DND-41 (cell line): ENCODE measurements around the gene KIRREL2.

Experiments used
- ATAC-seq: fragments of 200-7000 bp; cut with Tn5 transposase; 3 replicates; pipeline ENCODE4 v1.9.1; 2021; ENCODE audit warnings: low read depth; ENCODE audit not compliant: insufficient read depth
- DNase-seq: peaks from one replicate; pipeline ENCODE4 v3.0.0-alpha.2; 2020
- H2AFZ ChIP-seq: 2 replicates; pipeline ENCODE4 v1.6.0; 2012; ENCODE audit warnings: low read depth, low read length
- H3K27ac ChIP-seq: 2 replicates; pipeline ENCODE4 v1.5.1; 2012; ENCODE audit warnings: low read length, inconsistent platforms
- H3K27me3 ChIP-seq: fragments of 200-600 bp; sonication (generic); 2 replicates; pipeline ENCODE4 v1.6.0; 2012; ENCODE audit warnings: low read length, mild to moderate bottlenecking, inconsistent platforms; ENCODE audit not compliant: insufficient read depth, poor library complexity
- H3K36me3 ChIP-seq: 2 replicates; pipeline ENCODE4 v1.5.1; 2012; ENCODE audit warnings: low read length, inconsistent platforms; ENCODE audit not compliant: insufficient read depth
- H3K4me1 ChIP-seq: 2 replicates; pipeline ENCODE4 v1.5.1; 2012; ENCODE audit warnings: mild to moderate bottlenecking, low read length; ENCODE audit not compliant: insufficient read depth
- H3K4me2 ChIP-seq: 2 replicates; pipeline ENCODE4 v1.6.0; 2012; ENCODE audit warnings: mild to moderate bottlenecking, moderate library complexity, low read length, inconsistent platforms; ENCODE audit not compliant: insufficient read depth
- H3K4me3 ChIP-seq, 2 experiments: fragments of 200-600 bp in 1 of 2; shearing (Covaris generic) in 1 of 2; 2 replicates each; pipeline ENCODE4 v1.5.1; 2012 to 2016; ENCODE audit warnings: inconsistent platforms in 2 of 2, low read length in 2 of 2, mild to moderate bottlenecking in 2 of 2, low read depth in 1 of 2, moderate library complexity in 1 of 2
- H3K79me2 ChIP-seq: 2 replicates; pipeline ENCODE4 v1.6.0; 2012; ENCODE audit warnings: low read length, inconsistent platforms; ENCODE audit not compliant: insufficient read depth
- H3K9ac ChIP-seq: 2 replicates; pipeline ENCODE4 v1.6.0; 2012; ENCODE audit warnings: low read depth, mild to moderate bottlenecking, inconsistent platforms, low read length, moderate library complexity
- H3K9me3 ChIP-seq: 2 replicates; pipeline ENCODE4 v1.5.1; 2012; ENCODE audit warnings: low read length, moderate library complexity, mild to moderate bottlenecking, inconsistent platforms; ENCODE audit not compliant: insufficient read depth, severe bottlenecking
- H4K20me1 ChIP-seq: 2 replicates; pipeline ENCODE4 v1.6.0; 2012; ENCODE audit warnings: low read length; ENCODE audit not compliant: insufficient read depth
- EZH2 ChIP-seq: IDR thresholded peaks from 3 replicates; pipeline ENCODE4 v1.6.1; 2012; ENCODE audit warnings: borderline replicate concordance, low read depth, mild to moderate bottlenecking, moderate library complexity, low read length, inconsistent platforms; ENCODE audit not compliant: severe bottlenecking
- TF ChIP-seq, protein P1 (sequence below): IDR thresholded peaks from 2 replicates; pipeline ENCODE4 v1.5.1; 2012; ENCODE audit warnings: borderline replicate concordance, low read length, moderate library complexity, mild to moderate bottlenecking; ENCODE audit not compliant: poor library complexity, severe bottlenecking; ENCODE audit errors: extremely low read depth

KIRREL2 gene

GRCh38 chr19:35904311-35905068 lies 47.8 kb downstream of the KIRREL2 start:
- TF ChIP-seq, protein P1, sequence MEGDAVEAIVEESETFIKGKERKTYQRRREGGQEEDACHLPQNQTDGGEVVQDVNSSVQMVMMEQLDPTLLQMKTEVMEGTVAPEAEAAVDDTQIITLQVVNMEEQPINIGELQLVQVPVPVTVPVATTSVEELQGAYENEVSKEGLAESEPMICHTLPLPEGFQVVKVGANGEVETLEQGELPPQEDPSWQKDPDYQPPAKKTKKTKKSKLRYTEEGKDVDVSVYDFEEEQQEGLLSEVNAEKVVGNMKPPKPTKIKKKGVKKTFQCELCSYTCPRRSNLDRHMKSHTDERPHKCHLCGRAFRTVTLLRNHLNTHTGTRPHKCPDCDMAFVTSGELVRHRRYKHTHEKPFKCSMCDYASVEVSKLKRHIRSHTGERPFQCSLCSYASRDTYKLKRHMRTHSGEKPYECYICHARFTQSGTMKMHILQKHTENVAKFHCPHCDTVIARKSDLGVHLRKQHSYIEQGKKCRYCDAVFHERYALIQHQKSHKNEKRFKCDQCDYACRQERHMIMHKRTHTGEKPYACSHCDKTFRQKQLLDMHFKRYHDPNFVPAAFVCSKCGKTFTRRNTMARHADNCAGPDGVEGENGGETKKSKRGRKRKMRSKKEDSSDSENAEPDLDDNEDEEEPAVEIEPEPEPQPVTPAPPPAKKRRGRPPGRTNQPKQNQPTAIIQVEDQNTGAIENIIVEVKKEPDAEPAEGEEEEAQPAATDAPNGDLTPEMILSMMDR = no peak
- TF ChIP-seq EZH2 = no peak
- Histone ChIP-seq H3K4me1 (peaks cover 51% of the 10 kb centered on the region), H2AFZ (no peak overlapping the region), H3K9ac (no peak overlapping the region), H3K79me2 (peaks cover 7% of the 10 kb centered on the region; the same call in 1 of the 2 replicates), H3K9me3 (no peaks in the 10 kb centered on the region), H3K36me3 (no peaks in the 10 kb centered on the region), H3K27me3 (no peaks in the 10 kb centered on the region), H3K4me2 (peak overlapping the region; percentile 64), H4K20me1 (no peaks in the 10 kb centered on the region), H3K4me3 (no peak overlapping the region), H3K27ac (no peak overlapping the region)
- no peak for DNase-seq
- no peak for ATAC-seq

GRCh38 chr19:35905178-35905727 lies 48.5 kb downstream of the KIRREL2 start:
- no peaks in the 10 kb centered on the region for H3K36me3 ChIP-seq
- H3K4me1 ChIP-seq = peaks cover 50% of the 10 kb centered on the region
- no peak overlapping the region for H3K4me3 ChIP-seq
- ATAC-seq (no peak), DNase-seq (no peak)
- no peaks in the 10 kb centered on the region for H3K79me2 ChIP-seq
- H3K9ac ChIP-seq = no peak overlapping the region
- H3K27ac ChIP-seq = no peak overlapping the region
- H4K20me1 ChIP-seq = no peaks in the 10 kb centered on the region
- no peak for TF ChIP-seq EZH2
- TF ChIP-seq, protein P1 = no peak
- no peaks in the 10 kb centered on the region for H3K27me3 ChIP-seq
- no peak overlapping the region for H2AFZ ChIP-seq
- no peak overlapping the region for H3K4me2 ChIP-seq
- H3K9me3 ChIP-seq = no peaks in the 10 kb centered on the region

GRCh38 chr19:35907377-35907745 lies 50.6 kb downstream of the KIRREL2 start:
- no peak for TF ChIP-seq EZH2
- TF ChIP-seq, protein P1 = no peak
- Histone ChIP-seq H3K79me2 (no peaks in the 10 kb centered on the region), H4K20me1 (no peaks in the 10 kb centered on the region), H3K4me1 (peaks cover 29% of the 10 kb centered on the region), H3K27me3 (no peaks in the 10 kb centered on the region), H3K4me2 (no peak overlapping the region), H3K4me3 (no peak overlapping the region), H3K9me3 (no peaks in the 10 kb centered on the region), H2AFZ (no peak overlapping the region), H3K36me3 (no peaks in the 10 kb centered on the region), H3K27ac (no peak overlapping the region), H3K9ac (no peak overlapping the region)
- DNase-seq (no peak), ATAC-seq (no peak)
